Sigmoid colon (tissue), 7 donors: ENCODE results near the gene RHEBL1. TPM values are rescaled to one million over a fixed set of nuclear protein-coding genes. Genes with fewer than 3 reads are reported as not detected.

Experiments
- DNase-seq: peaks from one replicate; pipeline ENCODE4 v3.0.0-alpha.2; 2019
- H3K27ac ChIP-seq, 4 donors: fragments of 200-600 bp; sonication (generic); one replicate each; pipeline ENCODE4 v1.5.1; 2016 to 2019; ENCODE audit warnings: mild to moderate bottlenecking in 1 of 4
- H3K27me3 ChIP-seq, 3 donors: fragments of 200-600 bp; sonication (generic); one replicate each; pipeline ENCODE4 v1.5.1; 2019; ENCODE audit warnings: mild to moderate bottlenecking in 1 of 3
- H3K36me3 ChIP-seq, 4 donors: fragments of 200-600 bp; sonication (generic); one replicate each; pipeline ENCODE4 v1.5.1; 2016 to 2019
- H3K4me1 ChIP-seq, 4 donors: fragments of 200-600 bp; sonication (generic); one replicate each; pipeline ENCODE4 v1.5.1; 2017 to 2019
- H3K4me3 ChIP-seq, 4 donors: fragments of 200-600 bp; sonication (generic); one replicate each; pipeline ENCODE4 v1.5.1; 2017 to 2019; ENCODE audit warnings: mild to moderate bottlenecking in 2 of 4, moderate library complexity in 1 of 4
- H3K9me3 ChIP-seq, 4 donors: fragments of 200-600 bp in 3 of 4; sonication (generic) in 3 of 4; one replicate each; pipeline versions ENCODE4 v1.5.1 to v1.6.1; 2013 to 2019
- EP300 ChIP-seq, 4 donors: sonication (generic); formaldehyde crosslinking; IDR thresholded peaks; one replicate each; pipeline ENCODE4 v1.6.1; 2017; ENCODE audit warnings: antibody characterized with exemption in 4 of 4
- POLR2A ChIP-seq, 2 donors: fragments of 450-650 bp; IDR thresholded peaks; one replicate each; pipeline ENCODE4 v1.6.1; 2016; ENCODE audit warnings: antibody characterized with exemption in 2 of 2, mild to moderate bottlenecking in 2 of 2, moderate library complexity in 2 of 2
- POLR2AphosphoS5 ChIP-seq, 4 donors: sonication (generic); formaldehyde crosslinking; IDR thresholded peaks; one replicate each; pipeline ENCODE4 v1.6.1; 2017; ENCODE audit warnings: antibody characterized with exemption in 4 of 4
- WGBS, 2 donors: extraction: QIAGEN DNeasy Blood & Tissue Kit; methylation state at CpG; one replicate each; pipeline ENCODE4 v1.1.7; 2013; 5-methylcytosine and 5-hydroxymethylcytosine counted together
- intact Hi-C: fragments of 100-400 bp; cut with DNase I; formaldehyde crosslinking; loops from one replicate; pipeline ENCODE4 v1.15.1; 2023
- polyA plus RNA-seq, 3 donors: library from polyadenylated mRNA; stranded (reverse); fragments of 200-250 nt; gene quantifications; one replicate each; pipeline ENCODE4 v1.2.3, GENCODE V29; 2013
- total RNA-seq, 4 donors: library from RNA; depleted of rRNA; stranded (reverse); fragments of >200 nt; gene quantifications; one replicate each; pipeline ENCODE4 v1.1.0, GENCODE V29; 2016
- TF ChIP-seq, protein P1 (sequence below), 4 experiments: fragments of 450-650 bp in 3 of 4; fragments of 200-600 bp in 1 of 4; IDR thresholded peaks; one replicate each; pipeline ENCODE4 v1.5.1; 2016 to 2019; ENCODE audit warnings: antibody characterized with exemption in 4 of 4, mild to moderate bottlenecking in 3 of 4, moderate library complexity in 2 of 4
- donor health status: healthy with polysubstance abuse.
- donor health status: Bipolar disorder and iron deficiency.
- donor health status: healthy.

RHEBL1 gene, protein sequence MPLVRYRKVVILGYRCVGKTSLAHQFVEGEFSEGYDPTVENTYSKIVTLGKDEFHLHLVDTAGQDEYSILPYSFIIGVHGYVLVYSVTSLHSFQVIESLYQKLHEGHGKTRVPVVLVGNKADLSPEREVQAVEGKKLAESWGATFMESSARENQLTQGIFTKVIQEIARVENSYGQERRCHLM
- total RNA-seq, result under 1 TPM in 1 of 4 donors, not detected in 3; 0.36 TPM
- polyA plus RNA-seq, result 1 to 10 TPM in 1 of 3 donors, not detected in 2; 2.2 TPM

GRCh38 chr12:49069507-49070346 lies at the start of gene RHEBL1:
TSS of gene RHEBL1 (minus strand) at chr12:49069979. CDS start at chr12:49069785, 194 bp downstream.
- intact Hi-C loops, result no loop called here
- peak within 1 kb of the TSS; percentile 61 to 74 (median 67) for H3K4me3 ChIP-seq
- no peaks in the 10 kb centered on the region for H3K36me3 ChIP-seq
- peak within 1 kb of the TSS; percentile 65 to 75 (median 68) for H3K27ac ChIP-seq
- WGBS, 2 donors, result 0% methylated on average over 60 of the region's 60 CpGs
- TF ChIP-seq POLR2AphosphoS5 (IDR thresholded peaks at IDR 0.05), result peak in 1 of 4 donors; percentile 63
- TF ChIP-seq, protein P1, sequence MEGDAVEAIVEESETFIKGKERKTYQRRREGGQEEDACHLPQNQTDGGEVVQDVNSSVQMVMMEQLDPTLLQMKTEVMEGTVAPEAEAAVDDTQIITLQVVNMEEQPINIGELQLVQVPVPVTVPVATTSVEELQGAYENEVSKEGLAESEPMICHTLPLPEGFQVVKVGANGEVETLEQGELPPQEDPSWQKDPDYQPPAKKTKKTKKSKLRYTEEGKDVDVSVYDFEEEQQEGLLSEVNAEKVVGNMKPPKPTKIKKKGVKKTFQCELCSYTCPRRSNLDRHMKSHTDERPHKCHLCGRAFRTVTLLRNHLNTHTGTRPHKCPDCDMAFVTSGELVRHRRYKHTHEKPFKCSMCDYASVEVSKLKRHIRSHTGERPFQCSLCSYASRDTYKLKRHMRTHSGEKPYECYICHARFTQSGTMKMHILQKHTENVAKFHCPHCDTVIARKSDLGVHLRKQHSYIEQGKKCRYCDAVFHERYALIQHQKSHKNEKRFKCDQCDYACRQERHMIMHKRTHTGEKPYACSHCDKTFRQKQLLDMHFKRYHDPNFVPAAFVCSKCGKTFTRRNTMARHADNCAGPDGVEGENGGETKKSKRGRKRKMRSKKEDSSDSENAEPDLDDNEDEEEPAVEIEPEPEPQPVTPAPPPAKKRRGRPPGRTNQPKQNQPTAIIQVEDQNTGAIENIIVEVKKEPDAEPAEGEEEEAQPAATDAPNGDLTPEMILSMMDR (IDR thresholded peaks at IDR 0.05), result no peak
- H3K9me3 ChIP-seq, result no peaks in the 10 kb centered on the region
- peaks cover 0 to 16% (median 12%) of the 10 kb centered on the region in 4 donors for H3K4me1 ChIP-seq
- H3K27me3 ChIP-seq, result no peaks in the 10 kb centered on the region
- peak; percentile 99 for DNase-seq

DNA sequence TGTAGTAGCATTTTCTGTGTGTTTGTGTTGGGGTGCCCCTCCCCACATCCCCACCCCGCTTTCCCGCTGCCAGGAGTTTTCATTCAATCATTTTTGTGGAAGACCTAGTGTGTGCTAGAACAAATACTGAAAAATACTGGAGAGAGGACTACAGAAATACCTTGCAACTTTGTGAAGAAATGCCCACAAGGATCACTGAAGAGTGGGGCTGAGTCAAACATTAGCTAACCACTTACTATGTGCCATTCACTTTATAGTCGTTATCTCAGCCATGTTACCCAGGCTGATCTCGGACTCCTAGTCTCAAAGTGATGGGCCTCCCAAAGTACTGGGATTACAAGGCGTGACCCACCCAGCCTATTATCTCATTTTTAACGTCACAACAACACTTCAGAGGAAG lies 41.4 kb upstream of the RHEBL1 start:
- H3K9me3 ChIP-seq, result no peaks in the 10 kb centered on the region
- H3K27ac ChIP-seq, result peak overlapping the region; percentile 94 to 99 (median 97)
- WGBS, 2 donors, result 17 to 45% methylated on average over 6 of the region's 6 CpGs
- intact Hi-C loops, result loop anchor here (2.0 to 5.0 kb wide), 2 partner anchors 20 to 76 kb away; partner anchors contain the start of genes TUBA1A and TUBA1B
- TF ChIP-seq, protein P1 (IDR thresholded peaks at IDR 0.05), result no peak
- TF ChIP-seq POLR2AphosphoS5 (IDR thresholded peaks at IDR 0.05) (no peak), EP300 (IDR thresholded peaks at IDR 0.05) (no peak), POLR2A (IDR thresholded peaks at IDR 0.05) (no peak)
- no peaks in the 10 kb centered on the region for H3K27me3 ChIP-seq
- no peak for DNase-seq
- H3K4me1 ChIP-seq, result peaks cover 0 to 42% (median 39%) of the 10 kb centered on the region in 4 donors
- peak overlapping the region in 3 of 4 donors; percentile 81 to 96 (median 83) for H3K4me3 ChIP-seq
- peaks cover 0 to 9% (median 7%) of the 10 kb centered on the region in 4 donors for H3K36me3 ChIP-seq

- Histone ChIP-seq H3K4me1 (peaks cover 0 to 48% (median 45%) of the 10 kb centered on the region in 4 donors), H3K27me3 (no peaks in the 10 kb centered on the region), H3K27ac (peak within 1 kb of the TSS; percentile 94 to 99 (median 97)), H3K36me3 (peaks cover 0 to 15% (median 10%) of the 10 kb centered on the region in 4 donors), H3K9me3 (no peaks in the 10 kb centered on the region), H3K4me3 (peak within 1 kb of the TSS; percentile 72 to 96 (median 82))
- intact Hi-C loops, result loop anchor here (2.0 to 5.0 kb wide), 2 partner anchors 20 to 77 kb away; partner anchors contain the start of genes TUBA1A and TUBA1B
- WGBS, 2 donors, result 0% methylated on average over 43 of the region's 43 CpGs
- peak; percentile 87 to 92 for TF ChIP-seq POLR2A (IDR thresholded peaks at IDR 0.05)
- no peak for TF ChIP-seq EP300 (IDR thresholded peaks at IDR 0.05)
- TF ChIP-seq, protein P1 (IDR thresholded peaks at IDR 0.05), result peak in 3 of 4 experiments; percentile 41 to 76 (median 64)
- peak; percentile 88 to 98 (median 93) for TF ChIP-seq POLR2AphosphoS5 (IDR thresholded peaks at IDR 0.05)
- DNase-seq, result peak; percentile 99
These were observed 40.8 kb upstream of the RHEBL1 start, which contains the start of gene LMBR1L for GRCh38 chr12:49110464-49111155. TSS of gene LMBR1L (minus strand) at chr12:49110847. CDS start at chr12:49110555, 292 bp downstream.
